Mesenchymal stem cell (in vitro differentiated cells and primary cell): ENCODE data around the gene SNED1.
A peak's percentile ranks its signal among the peaks of the same experiment; 100 is the strongest.

ENCODE experiments used
- DNase-seq: peaks from one replicate; pipeline ENCODE4 v3.0.0-alpha.2; 2013
- H2AFZ ChIP-seq: one replicate; pipeline ENCODE4 v1.6.1; 2013; ENCODE audit warnings: low read depth, mild to moderate bottlenecking, control low read depth, inconsistent platforms, low read length, moderate library complexity
- H2AK5ac ChIP-seq: 2 replicates; pipeline ENCODE4 v1.6.1; 2013; ENCODE audit warnings: low read length, moderate library complexity, mild to moderate bottlenecking, inconsistent platforms; ENCODE audit not compliant: severe bottlenecking
- H2BK120ac ChIP-seq: one replicate; pipeline ENCODE4 v1.6.1; 2013; ENCODE audit warnings: low read depth, mild to moderate bottlenecking, inconsistent platforms, low read length, moderate library complexity
- H2BK12ac ChIP-seq, 2 experiments: one replicate each; pipeline ENCODE4 v1.6.1; 2013; ENCODE audit warnings: inconsistent platforms in 2 of 2, low read length in 2 of 2, mild to moderate bottlenecking in 2 of 2, moderate library complexity in 2 of 2, control low read depth in 1 of 2
- H2BK15ac ChIP-seq: one replicate; pipeline ENCODE4 v1.6.1; 2013; ENCODE audit warnings: mild to moderate bottlenecking, low read depth, inconsistent platforms; ENCODE audit not compliant: poor library complexity, severe bottlenecking
- H2BK5ac ChIP-seq: 2 replicates; pipeline ENCODE4 v1.6.1; 2013; ENCODE audit warnings: low read depth, mild to moderate bottlenecking, low read length, control low read depth, inconsistent platforms; ENCODE audit not compliant: poor library complexity, severe bottlenecking
- H3K14ac ChIP-seq, 2 experiments: one replicate each; pipeline ENCODE4 v1.6.1; 2013; ENCODE audit warnings: inconsistent platforms in 2 of 2, low read length in 2 of 2, control low read depth in 1 of 2, mild to moderate bottlenecking in 1 of 2, moderate library complexity in 1 of 2
- H3K18ac ChIP-seq, 2 experiments: one replicate each; pipeline ENCODE4 v1.6.1; 2013; ENCODE audit warnings: inconsistent platforms in 2 of 2, low read length in 2 of 2, control low read depth in 1 of 2, low read depth in 1 of 2, mild to moderate bottlenecking in 1 of 2
- H3K23ac ChIP-seq, 2 experiments: one replicate each; pipeline ENCODE4 v1.6.1; 2013; ENCODE audit warnings: inconsistent platforms in 2 of 2, low read length in 2 of 2, mild to moderate bottlenecking in 2 of 2, moderate library complexity in 2 of 2, control low read depth in 1 of 2
- H3K27ac ChIP-seq: 2 replicates; pipeline ENCODE4 v1.5.1; 2013; ENCODE audit warnings: mild to moderate bottlenecking, moderate library complexity, low read length, control low read depth, inconsistent platforms; ENCODE audit not compliant: poor library complexity, severe bottlenecking
- H3K27me3 ChIP-seq, 2 experiments: 2 replicates each; pipeline versions ENCODE4 v1.6.1 to v1.7.0; 2013; ENCODE audit warnings: low read length in 2 of 2, mild to moderate bottlenecking in 2 of 2, moderate library complexity in 2 of 2, control low read depth in 1 of 2, inconsistent platforms in 1 of 2; ENCODE audit not compliant: control insufficient read depth in 1 of 2, insufficient read depth in 1 of 2
- H3K36me3 ChIP-seq, 2 experiments: 2 replicates each; pipeline versions ENCODE4 v1.6.1 to v1.7.0; 2013; ENCODE audit warnings: low read length in 2 of 2, control low read depth in 1 of 2, inconsistent platforms in 1 of 2, low read depth in 1 of 2, mild to moderate bottlenecking in 1 of 2; ENCODE audit not compliant: insufficient read depth in 2 of 2, control insufficient read depth in 1 of 2
- H3K4ac ChIP-seq, 2 experiments: one replicate each; pipeline ENCODE4 v1.6.1; 2013; ENCODE audit warnings: inconsistent platforms in 2 of 2, low read length in 2 of 2, mild to moderate bottlenecking in 2 of 2, moderate library complexity in 2 of 2, control low read depth in 1 of 2, low read depth in 1 of 2
- H3K4me1 ChIP-seq: 2 replicates; pipeline ENCODE4 v1.6.1; 2013; ENCODE audit warnings: low read depth, low read length, control low read depth; ENCODE audit not compliant: control insufficient read depth, insufficient read depth
- H3K4me2 ChIP-seq: 2 replicates; pipeline ENCODE4 v1.6.1; 2013; ENCODE audit warnings: low read length, mild to moderate bottlenecking, inconsistent platforms; ENCODE audit not compliant: poor library complexity, severe bottlenecking
- H3K4me3 ChIP-seq, 2 experiments: 2 replicates each; pipeline versions ENCODE4 v1.5.1 to v1.7.0; 2013; ENCODE audit warnings: low read length in 2 of 2, mild to moderate bottlenecking in 2 of 2, control low read depth in 1 of 2, low read depth in 1 of 2; ENCODE audit not compliant: insufficient read depth in 1 of 2
- H3K79me1 ChIP-seq: replicated peaks from 2 replicates; pipeline ENCODE4 v1.6.1; 2013; ENCODE audit warnings: mild to moderate bottlenecking, control low read depth, low read length, inconsistent platforms; ENCODE audit not compliant: poor library complexity, severe bottlenecking
- H3K9ac ChIP-seq: 2 replicates; pipeline ENCODE4 v1.7.0; 2013; ENCODE audit warnings: mild to moderate bottlenecking, low read length, moderate library complexity
- H3K9me3 ChIP-seq: 2 replicates; pipeline ENCODE4 v1.7.0; 2013; ENCODE audit warnings: mild to moderate bottlenecking, low read length; ENCODE audit not compliant: control insufficient read depth
- H4K8ac ChIP-seq: one replicate; pipeline ENCODE4 v1.6.1; 2013; ENCODE audit warnings: inconsistent platforms, mild to moderate bottlenecking, low read length, moderate library complexity
- H4K91ac ChIP-seq: one replicate; pipeline ENCODE4 v1.6.1; 2013; ENCODE audit warnings: mild to moderate bottlenecking, low read length, inconsistent platforms
- WGBS: methylation state at CpG from one replicate; pipeline ENCODE4 v1.1.7; 2013; ENCODE audit warnings: mixed read lengths; 5-methylcytosine and 5-hydroxymethylcytosine counted together

The SNED1 gene

GRCh38 chr2:240960971-240961876, 37.2 kb upstream of the SNED1 start:
- no peak overlapping the region for H3K4me2 ChIP-seq
- H2BK120ac ChIP-seq: peak overlapping the region; percentile 56
- WGBS: 77% methylated on average over 27 of the region's 27 CpGs
- peaks cover 6% of the 10 kb centered on the region for H3K4me1 ChIP-seq
- peak overlapping the region in 1 of 2 experiments; percentile 57 for H2BK12ac ChIP-seq
- H3K14ac ChIP-seq: peak overlapping the region in 1 of 2 experiments; percentile 56
- peak overlapping the region; percentile 59 for H3K9ac ChIP-seq
- no peak overlapping the region for H3K27ac ChIP-seq
- H3K79me1 ChIP-seq: no peaks in the 10 kb centered on the region
- peaks cover 0 to 7% of the 10 kb centered on the region in 2 experiments for H3K27me3 ChIP-seq
- H2BK5ac ChIP-seq: no peak overlapping the region
- peak overlapping the region in 1 of 2 experiments; percentile 69 for H3K18ac ChIP-seq
- no peaks in the 10 kb centered on the region for H3K9me3 ChIP-seq
- no peak overlapping the region for H2AK5ac ChIP-seq
- H3K23ac ChIP-seq: no peak overlapping the region
- no peak overlapping the region for H2BK15ac ChIP-seq
- no peak overlapping the region for H2AFZ ChIP-seq
- H3K4me3 ChIP-seq: no peak overlapping the region
- no peaks in the 10 kb centered on the region for H3K36me3 ChIP-seq
- H4K91ac ChIP-seq: peak overlapping the region; percentile 77
- peak; percentile 70 for DNase-seq
- H3K4ac ChIP-seq: peak overlapping the region; percentile 21 to 22
- peak overlapping the region; percentile 0 for H4K8ac ChIP-seq

- no peak overlapping the region for H3K27ac ChIP-seq
- H2BK120ac ChIP-seq: no peak overlapping the region
- WGBS: 43% methylated on average over 11 of the region's 12 CpGs
- H3K14ac ChIP-seq: peak overlapping the region in 1 of 2 experiments; percentile 56
- no peak overlapping the region for H2BK15ac ChIP-seq
- H2AFZ ChIP-seq: no peak overlapping the region
- H3K4me1 ChIP-seq: peaks cover 6% of the 10 kb centered on the region
- H4K8ac ChIP-seq: no peak overlapping the region
- peak; percentile 36 for DNase-seq
- no peak overlapping the region for H4K91ac ChIP-seq
- peak overlapping the region in 1 of 2 experiments; percentile 69 for H3K18ac ChIP-seq
- no peaks in the 10 kb centered on the region for H3K9me3 ChIP-seq
- no peak overlapping the region for H2AK5ac ChIP-seq
- peaks cover 0 to 7% of the 10 kb centered on the region in 2 experiments for H3K27me3 ChIP-seq
- no peaks in the 10 kb centered on the region for H3K36me3 ChIP-seq
- H2BK5ac ChIP-seq: no peak overlapping the region
- H3K23ac ChIP-seq: no peak overlapping the region
- no peak overlapping the region for H2BK12ac ChIP-seq
- peak overlapping the region; percentile 59 for H3K9ac ChIP-seq
- H3K4me2 ChIP-seq: no peak overlapping the region
- no peak overlapping the region for H3K4me3 ChIP-seq
- H3K79me1 ChIP-seq: no peaks in the 10 kb centered on the region
- no peak overlapping the region for H3K4ac ChIP-seq
Observed at GRCh38 chr2:240961910-240962299, 36.5 kb upstream of the SNED1 start.

- Histone ChIP-seq H3K79me1 (no peaks in the 10 kb centered on the region), H3K18ac (peak overlapping the region; percentile 26 to 87), H3K14ac (peak overlapping the region in 1 of 2 experiments; percentile 90), H3K9me3 (no peaks in the 10 kb centered on the region), H2BK12ac (peak overlapping the region; percentile 80 to 97), H2AFZ (no peak overlapping the region), H3K23ac (peak overlapping the region in 1 of 2 experiments; percentile 14), H3K27ac (no peak overlapping the region), H2BK120ac (peak overlapping the region; percentile 15), H4K8ac (peak overlapping the region; percentile 70), H3K36me3 (no peaks in the 10 kb centered on the region), H2AK5ac (no peak overlapping the region), H3K4me2 (no peak overlapping the region), H3K4ac (peak overlapping the region; percentile 57 to 71), H3K9ac (peak overlapping the region; percentile 87), H3K4me3 (no peak overlapping the region), H3K27me3 (peaks cover 0 to 7% of the 10 kb centered on the region in 2 experiments), H3K4me1 (peaks cover 6% of the 10 kb centered on the region), H2BK15ac (peak overlapping the region; percentile 44), H2BK5ac (no peak overlapping the region), H4K91ac (peak overlapping the region; percentile 96)
- peak; percentile 62 for DNase-seq
- WGBS: 32% methylated on average over 29 of the region's 29 CpGs
Observed at GRCh38 chr2:240962300-240963064, 35.9 kb upstream of the SNED1 start.
